Pancreas (tissue), 10 donors: ENCODE results near the gene SGK1. TPM values are rescaled to one million over a fixed set of nuclear protein-coding genes. Genes with fewer than 3 reads are reported as not detected.
"Not testable (repeated sequence)": the region's sequence is repeated elsewhere in the genome, so short reads cannot be mapped to it uniquely, and the experiment has no call there.

Source experiments
- ATAC-seq, 4 donors: fragments of 200-7000 bp; cut with Tn5 transposase; one replicate each; pipeline versions ENCODE4 v1.8.0 to v1.9.1; 2020; ENCODE audit warnings: mild to moderate bottlenecking in 4 of 4, moderate library complexity in 4 of 4
- DNase-seq, 6 donors: peaks; one replicate each; pipeline ENCODE4 v3.0.0-alpha.2; 2020
- FAIRE-seq: peaks from 2 replicates; lab custom pipeline; 2012; peaks lifted over from hg19 to GRCh38; lab: Jason Lieb, UNC
- H3K27ac ChIP-seq, 4 donors: fragments of 200-600 bp; sonication (generic); 1 replicate in 3 of 4; 2 replicates in 1 of 4; pipeline versions ENCODE4 v1.5.0 to v1.8.0; 2020
- H3K27me3 ChIP-seq, 4 donors: fragments of 200-600 bp; one replicate each; pipeline ENCODE4 v1.8.0; 2021
- H3K36me3 ChIP-seq, 3 donors: fragments of 200-600 bp; sonication (generic) in 1 of 3; one replicate each; pipeline versions ENCODE4 v1.5.0 to v1.8.0; 2020 to 2021
- H3K4me1 ChIP-seq, 3 donors: fragments of 200-600 bp; one replicate each; pipeline ENCODE4 v1.8.0; 2021
- H3K4me3 ChIP-seq, 4 donors: fragments of 200-600 bp; sonication (generic) in 2 of 4; one replicate each; pipeline versions ENCODE4 v1.5.0 to v1.8.0; 2020 to 2021
- H3K9me3 ChIP-seq, 4 donors: fragments of 200-600 bp; one replicate each; pipeline ENCODE4 v1.8.0; 2021
- CTCF ChIP-seq, 4 donors: fragments of 200-600 bp; sonication (generic) in 3 of 4; IDR thresholded peaks; one replicate each; pipeline versions ENCODE4 v1.5.0 to v1.8.0; 2021; ENCODE audit warnings: antibody characterized with exemption in 4 of 4
- whole genome bisulfite sequencing, 2 donors: extraction: QIAGEN DNeasy Blood & Tissue Kit; methylation state at CpG; one replicate each; pipeline ENCODE4 v1.1.7; 2013; 5-methylcytosine and 5-hydroxymethylcytosine counted together
- intact Hi-C, 3 donors: fragments of 100-400 bp; cut with DNase I; formaldehyde crosslinking; loops; one replicate each; pipeline versions ENCODE4 v1.11.1 to v1.14.2; 2022
- polyA plus RNA-seq, 2 donors: library from polyadenylated mRNA; stranded (reverse); fragments of 200-250 nt; gene quantifications; one replicate each; pipeline ENCODE4 v1.2.3, GENCODE V29; 2013
- total RNA-seq, 6 donors: library from RNA; stranded (reverse); fragmentation: NEBNext Ultra II Directional in 4 of 6; extraction: Animal tissue kit (Norgen Biotek cat#: 25700) in 4 of 6; gene quantifications; one replicate each; pipeline versions ENCODE4 v1.2.1 to v1.2.4, GENCODE V29; 2021 to 2023
- donor health status: healthy with polysubstance abuse.
- donor health status: DM: no; HTN: no; CAD: no; lungs with moderate emphysema.
- donor health status: DM: no; HTN: no; CAD: no.
- donor health status: control.
- donor health status: control.
- donor health status: Bipolar disorder and iron deficiency.
- donor health status: DM: yes; HTN: yes; CAD: no.
- donor health status: DM: no; HTN: no; CAD: no.
- donor health status: DM: no; HTN: no; CAD: no.
- donor health status: DM: yes; HTN: yes; CAD: no.

Gene SGK1
- total and polyA plus RNA-seq, 8 donors: 56.8 to 189 (median 95.4) TPM

- Histone ChIP-seq H3K27me3 (no peaks in the 10 kb centered on the region), H3K36me3 (no peaks in the 10 kb centered on the region), H3K27ac (no peak overlapping the region), H3K4me1 (peaks cover 12 to 22% (median 16%) of the 10 kb centered on the region in 3 donors), H3K9me3 (no peaks in the 10 kb centered on the region), H3K4me3 (no peak overlapping the region)
- 50 to 69% methylated on average over 1 of the region's 1 CpG for WGBS, 2 donors
- intact Hi-C loops: no loop called here
- no peak for DNase-seq
- TF ChIP-seq CTCF (IDR thresholded peaks at IDR 0.05): no peak
- no peak for FAIRE-seq
- no peak for ATAC-seq
Observed at GRCh38 chr6:134204031-134204430, 113.9 kb downstream of the SGK1 start.

GRCh38 chr6:134201716-134202115 lies 116.2 kb downstream of the SGK1 start:
- FAIRE-seq (no peak), ATAC-seq (no peak), DNase-seq (no peak)
- intact Hi-C loops: no loop called here
- no peak for TF ChIP-seq CTCF (IDR thresholded peaks at IDR 0.05)
- H3K4me3 ChIP-seq: no peak overlapping the region
- WGBS, 2 donors: 72 to 77% methylated on average over 5 of the region's 5 CpGs
- H3K4me1 ChIP-seq: peaks cover 17 to 26% (median 17%) of the 10 kb centered on the region in 3 donors
- no peaks in the 10 kb centered on the region for H3K27me3 ChIP-seq
- peak overlapping the region in 2 of 4 donors; percentile 87 to 91 for H3K27ac ChIP-seq
- no peaks in the 10 kb centered on the region for H3K9me3 ChIP-seq
- no peaks in the 10 kb centered on the region for H3K36me3 ChIP-seq

- Histone ChIP-seq H3K27ac (peak overlapping the region; percentile 2 to 91 (median 72)), H3K9me3 (no peaks in the 10 kb centered on the region), H3K4me1 (peaks cover 17 to 34% (median 17%) of the 10 kb centered on the region in 3 donors), H3K36me3 (no peaks in the 10 kb centered on the region), H3K4me3 (peak overlapping the region in 1 of 4 donors; percentile 1), H3K27me3 (no peaks in the 10 kb centered on the region)
- ATAC-seq (peak; percentile 81 to 89 (median 88)), DNase-seq (no peak), FAIRE-seq (no peak)
- TF ChIP-seq CTCF (IDR thresholded peaks at IDR 0.05): no peak
- 16 to 28% methylated on average over 5 of the region's 5 CpGs for WGBS, 2 donors
- intact Hi-C loops: no loop called here
Observed at GRCh38 chr6:134199848-134200606, 117.9 kb downstream of the SGK1 start.

GRCh38 chr6:134198093-134198492 lies 119.8 kb downstream of the SGK1 start:
- ATAC-seq (peak in 1 of 4 donors; percentile 9), DNase-seq (no peak), FAIRE-seq (no peak)
- H3K9me3 ChIP-seq: no peaks in the 10 kb centered on the region
- intact Hi-C loops: no loop called here
- WGBS, 2 donors: 31 to 33% methylated on average over 3 of the region's 3 CpGs
- H3K4me3 ChIP-seq: no peak overlapping the region
- no peaks in the 10 kb centered on the region for H3K36me3 ChIP-seq
- H3K4me1 ChIP-seq: peaks cover 17 to 34% (median 17%) of the 10 kb centered on the region in 3 donors
- H3K27me3 ChIP-seq: no peaks in the 10 kb centered on the region
- H3K27ac ChIP-seq: no peak overlapping the region
- no peak for TF ChIP-seq CTCF (IDR thresholded peaks at IDR 0.05)

- FAIRE-seq, H3K4me3 ChIP-seq, H3K27ac ChIP-seq, H3K27me3 ChIP-seq, DNase-seq, ATAC-seq, intact Hi-C loops, H3K36me3 ChIP-seq, H3K9me3 ChIP-seq: not testable (repeated sequence)
- WGBS, 2 donors: 90 to 96% methylated on average over 6 of the region's 6 CpGs
- H3K4me1 ChIP-seq: peaks cover 17 to 34% (median 17%) of the 10 kb centered on the region in 3 donors
Observed at GRCh38 chr6:134197685-134198084, 120.2 kb downstream of the SGK1 start.
